Body of pancreas (tissue), 4 donors: Measurements from ENCODE around the gene TEX264.

ENCODE experiments used
- POLR2A ChIP-seq, 3 donors: fragments of 450-650 bp; IDR thresholded peaks; one replicate each; pipeline ENCODE4 v1.6.1; 2016; ENCODE audit warnings: antibody characterized with exemption in 3 of 3, mild to moderate bottlenecking in 2 of 3
- TF ChIP-seq, protein P1 (sequence below), 7 experiments: fragments of 450-650 bp in 4 of 7; fragments of 200-600 bp in 3 of 7; sonication (generic) in 3 of 7; IDR thresholded peaks; one replicate each; pipeline ENCODE4 v1.5.1; 2016 to 2019; ENCODE audit warnings: antibody characterized with exemption in 7 of 7

- no peak for TF ChIP-seq POLR2A (IDR thresholded peaks at IDR 0.05)
- TF ChIP-seq, protein P1, sequence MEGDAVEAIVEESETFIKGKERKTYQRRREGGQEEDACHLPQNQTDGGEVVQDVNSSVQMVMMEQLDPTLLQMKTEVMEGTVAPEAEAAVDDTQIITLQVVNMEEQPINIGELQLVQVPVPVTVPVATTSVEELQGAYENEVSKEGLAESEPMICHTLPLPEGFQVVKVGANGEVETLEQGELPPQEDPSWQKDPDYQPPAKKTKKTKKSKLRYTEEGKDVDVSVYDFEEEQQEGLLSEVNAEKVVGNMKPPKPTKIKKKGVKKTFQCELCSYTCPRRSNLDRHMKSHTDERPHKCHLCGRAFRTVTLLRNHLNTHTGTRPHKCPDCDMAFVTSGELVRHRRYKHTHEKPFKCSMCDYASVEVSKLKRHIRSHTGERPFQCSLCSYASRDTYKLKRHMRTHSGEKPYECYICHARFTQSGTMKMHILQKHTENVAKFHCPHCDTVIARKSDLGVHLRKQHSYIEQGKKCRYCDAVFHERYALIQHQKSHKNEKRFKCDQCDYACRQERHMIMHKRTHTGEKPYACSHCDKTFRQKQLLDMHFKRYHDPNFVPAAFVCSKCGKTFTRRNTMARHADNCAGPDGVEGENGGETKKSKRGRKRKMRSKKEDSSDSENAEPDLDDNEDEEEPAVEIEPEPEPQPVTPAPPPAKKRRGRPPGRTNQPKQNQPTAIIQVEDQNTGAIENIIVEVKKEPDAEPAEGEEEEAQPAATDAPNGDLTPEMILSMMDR (IDR thresholded peaks at IDR 0.05): peak; percentile 88 to 97 (median 95)
Observed at GRCh38 chr3:51669241-51670052, 1.6 kb upstream of the TEX264 start.
